ENCODE results near the gene CALHM1.

- TF ChIP-seq, protein P1, sequence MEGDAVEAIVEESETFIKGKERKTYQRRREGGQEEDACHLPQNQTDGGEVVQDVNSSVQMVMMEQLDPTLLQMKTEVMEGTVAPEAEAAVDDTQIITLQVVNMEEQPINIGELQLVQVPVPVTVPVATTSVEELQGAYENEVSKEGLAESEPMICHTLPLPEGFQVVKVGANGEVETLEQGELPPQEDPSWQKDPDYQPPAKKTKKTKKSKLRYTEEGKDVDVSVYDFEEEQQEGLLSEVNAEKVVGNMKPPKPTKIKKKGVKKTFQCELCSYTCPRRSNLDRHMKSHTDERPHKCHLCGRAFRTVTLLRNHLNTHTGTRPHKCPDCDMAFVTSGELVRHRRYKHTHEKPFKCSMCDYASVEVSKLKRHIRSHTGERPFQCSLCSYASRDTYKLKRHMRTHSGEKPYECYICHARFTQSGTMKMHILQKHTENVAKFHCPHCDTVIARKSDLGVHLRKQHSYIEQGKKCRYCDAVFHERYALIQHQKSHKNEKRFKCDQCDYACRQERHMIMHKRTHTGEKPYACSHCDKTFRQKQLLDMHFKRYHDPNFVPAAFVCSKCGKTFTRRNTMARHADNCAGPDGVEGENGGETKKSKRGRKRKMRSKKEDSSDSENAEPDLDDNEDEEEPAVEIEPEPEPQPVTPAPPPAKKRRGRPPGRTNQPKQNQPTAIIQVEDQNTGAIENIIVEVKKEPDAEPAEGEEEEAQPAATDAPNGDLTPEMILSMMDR (conservative IDR thresholded peaks at IDR 0.05; ENCODE audit: low read depth in 2 of 2): no peak
- TF ChIP-seq POLR2AphosphoS5 (IDR thresholded peaks at IDR 0.05; ENCODE audit: low read depth): no peak
Measured at GRCh38 chr10:103448746-103449145, 10.0 kb downstream of the CALHM1 start.
